A172 (cell line): ENCODE results near the gene TMEM175. TPM values are rescaled to one million over a fixed set of nuclear protein-coding genes. Genes with fewer than 3 reads are reported as not detected.
A peak's percentile ranks its signal among the peaks of the same experiment; 100 is the strongest.
"Not testable (repeated sequence)": the region's sequence is repeated elsewhere in the genome, so short reads cannot be mapped to it uniquely, and the experiment has no call there.

Experiments used
- DNase-seq: peaks from one replicate; pipeline ENCODE4 v3.0.0-alpha.2; 2015; ENCODE audit warnings: low spot score
- total RNA-seq: library from RNA; depleted of rRNA; stranded (reverse); fragments of >200 nt; shearing (Covaris generic); gene quantifications from 2 replicates; pipeline ENCODE4 v1.2.3, GENCODE V29; 2014

The TMEM175 gene
- total RNA-seq, 1 experiment from 2014 or later: 27.5 TPM

DNA sequence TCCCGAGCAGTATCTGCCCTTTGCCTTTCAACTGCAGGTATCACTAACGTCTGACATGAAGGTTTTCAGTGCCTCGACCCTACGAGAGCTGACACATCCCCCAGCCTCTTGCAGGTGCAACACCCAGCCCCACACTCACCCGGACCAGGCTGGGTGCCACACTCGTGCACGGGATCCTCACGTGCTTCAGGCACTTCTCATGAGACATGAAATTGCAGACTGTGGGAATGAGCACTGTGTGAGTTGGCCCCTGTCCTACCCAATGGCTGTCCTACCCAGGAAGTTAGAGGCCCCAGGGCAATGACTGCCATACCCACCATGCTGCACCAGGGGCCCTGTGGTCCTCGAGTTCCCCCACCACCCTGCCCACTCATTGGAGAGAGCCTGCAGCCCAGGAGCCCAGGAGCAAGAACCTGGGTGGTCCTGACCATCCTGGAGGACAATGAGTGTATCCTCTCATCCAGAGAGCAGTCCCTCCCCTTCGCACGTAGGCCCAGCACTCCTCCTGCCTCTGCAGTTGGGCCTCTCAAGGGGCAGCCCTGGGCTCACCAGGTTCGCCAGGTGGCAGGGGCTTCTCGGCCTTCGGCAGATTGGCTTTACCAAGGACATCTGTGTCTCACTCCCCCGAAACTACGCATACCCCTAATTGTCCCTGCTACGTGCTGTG, 38.7 kb downstream of the TMEM175 start:
- no peak for DNase-seq

GRCh38 chr4:971666-972500, 39.6 kb downstream of the TMEM175 start:
- DNase-seq: no peak

DNA sequence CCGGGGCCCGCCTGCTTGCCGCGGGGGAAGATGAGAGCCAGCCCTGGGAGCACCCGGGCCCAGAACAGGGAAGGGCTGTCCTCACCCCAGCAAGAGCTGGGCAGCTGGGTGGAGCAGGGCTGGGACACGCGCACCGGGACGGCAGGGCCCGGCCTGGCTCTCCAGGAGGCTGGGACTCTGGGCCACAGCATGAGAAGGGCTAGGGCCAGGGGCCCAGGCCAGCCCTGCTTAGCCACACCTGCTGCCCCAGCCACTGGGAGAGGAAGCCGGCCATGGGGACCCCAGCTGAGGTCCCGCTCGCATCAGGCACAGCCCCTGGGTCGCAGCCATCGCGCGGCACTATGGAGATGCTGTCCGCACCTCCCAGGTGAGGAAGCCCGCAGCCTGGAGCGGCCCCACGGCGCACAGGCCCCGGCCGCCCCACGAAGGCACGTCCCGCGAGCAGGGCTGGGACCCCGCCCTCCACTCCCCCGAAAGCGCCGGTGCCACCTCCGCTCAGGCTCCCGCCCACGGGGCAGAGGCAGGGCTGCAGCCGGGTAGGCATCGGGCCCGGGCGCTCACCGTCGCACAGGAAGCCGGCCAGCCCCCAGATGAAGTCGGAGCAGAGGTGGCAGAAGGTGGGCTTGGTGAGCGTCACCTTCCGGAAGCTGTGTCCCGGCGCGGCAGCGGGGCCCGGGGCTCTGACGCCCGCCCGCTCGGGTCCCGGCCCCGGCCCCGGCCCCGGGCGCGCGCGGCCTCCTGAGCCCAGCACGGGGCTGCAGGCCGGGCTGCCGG, 40.6 kb downstream of the TMEM175 start:
- no peak for DNase-seq

DNA sequence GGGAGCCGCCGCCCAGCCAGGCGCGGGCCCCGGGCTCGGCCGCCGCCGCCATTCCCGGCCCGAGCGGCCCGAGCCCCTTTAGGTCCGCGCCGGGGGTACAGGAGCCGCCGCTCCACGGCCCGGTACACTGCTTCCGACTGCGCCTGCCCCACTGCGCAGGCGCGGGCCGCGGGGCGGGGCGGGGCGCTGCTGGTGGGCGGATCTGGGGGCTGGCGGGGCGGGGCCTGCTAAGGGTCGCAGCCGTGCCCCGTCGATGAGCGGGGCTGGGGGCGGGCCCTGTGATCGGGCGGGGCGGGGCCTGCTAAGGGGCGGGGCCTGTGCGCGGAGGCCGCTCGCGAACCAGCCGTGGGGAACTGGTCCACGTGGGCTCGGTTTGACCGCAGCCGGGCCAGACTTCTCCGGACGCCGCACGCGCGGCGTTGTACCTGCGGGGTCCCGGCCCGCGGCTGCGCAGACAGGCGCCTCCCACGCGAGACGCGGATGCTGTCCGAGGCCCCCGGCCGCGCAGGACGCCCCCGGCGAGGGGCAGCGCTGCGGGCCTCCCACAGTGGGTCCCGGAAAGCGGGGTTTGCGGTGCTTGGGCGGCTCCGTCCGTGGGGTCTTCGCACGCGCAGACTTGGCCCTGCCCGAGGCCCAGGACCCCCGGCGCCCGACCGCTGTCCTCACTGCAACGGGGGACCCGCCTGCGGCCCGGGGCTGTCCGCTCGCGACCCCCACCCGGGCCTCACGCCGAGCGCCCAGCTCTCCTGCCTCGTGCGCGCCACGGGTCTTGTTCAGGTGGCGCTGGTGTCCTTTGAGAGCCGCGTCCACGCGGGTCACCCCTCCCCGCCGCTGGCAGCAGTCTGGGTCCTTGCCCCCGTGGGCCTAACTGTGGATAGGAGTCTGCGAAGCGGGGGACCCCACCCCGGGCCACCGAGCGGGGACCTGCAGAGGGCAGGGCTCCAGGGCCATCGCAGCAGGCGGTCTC, 41.5 kb downstream of the TMEM175 start, which contains the start of gene DGKQ:
Gene DGKQ, minus strand, starts transcription at position 139 of the 967 bp plus-strand sequence. Its CDS starts 87 bp downstream, at position 52.
- DNase-seq: peak; percentile 42

- DNase-seq: no peak
These were observed 42.4 kb downstream of the TMEM175 start for GRCh38 chr4:974668-975067.

- DNase-seq: not testable (repeated sequence)
These were observed 43.8 kb downstream of the TMEM175 start for GRCh38 chr4:976016-976415.

DNA sequence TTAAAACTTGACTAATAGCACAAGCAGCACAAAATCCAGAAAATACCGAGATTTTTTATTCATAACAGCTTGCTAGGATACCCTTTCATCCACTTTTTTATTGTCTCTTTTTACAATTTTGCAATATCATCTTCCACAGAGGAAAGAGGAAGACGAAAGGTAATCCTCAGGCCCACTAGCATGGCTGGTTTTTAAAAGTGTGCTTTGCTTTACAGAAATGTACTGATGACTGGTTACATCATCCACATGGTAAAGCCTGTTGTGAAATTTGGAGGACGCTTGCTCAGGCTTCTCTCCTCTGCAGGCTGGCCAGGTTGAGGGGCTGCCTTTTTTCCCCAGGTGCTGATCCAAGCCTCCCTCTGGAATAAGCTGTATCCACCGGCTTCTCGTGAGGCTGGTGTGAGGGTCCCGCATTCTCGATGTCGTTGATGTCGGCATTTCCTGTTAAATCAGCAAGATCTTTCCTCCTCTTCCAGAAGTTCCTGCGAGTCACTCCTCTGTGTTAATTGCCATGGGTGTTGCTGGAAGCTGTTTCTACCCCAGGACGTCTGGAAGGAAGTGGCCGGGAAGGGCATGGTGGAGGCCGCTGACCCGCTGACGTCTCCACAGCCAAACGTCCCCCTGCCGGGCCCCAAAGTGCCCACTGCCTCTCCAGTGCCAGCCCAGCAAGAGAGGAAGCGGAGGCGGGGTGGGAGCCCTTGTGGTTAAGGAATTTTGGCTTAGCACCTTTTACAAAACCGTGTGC, 46.9 kb downstream of the TMEM175 start:
- DNase-seq: peak; percentile 27

GRCh38 chr4:982291-982690, 50.0 kb downstream of the TMEM175 start:
- DNase-seq: no peak

DNA sequence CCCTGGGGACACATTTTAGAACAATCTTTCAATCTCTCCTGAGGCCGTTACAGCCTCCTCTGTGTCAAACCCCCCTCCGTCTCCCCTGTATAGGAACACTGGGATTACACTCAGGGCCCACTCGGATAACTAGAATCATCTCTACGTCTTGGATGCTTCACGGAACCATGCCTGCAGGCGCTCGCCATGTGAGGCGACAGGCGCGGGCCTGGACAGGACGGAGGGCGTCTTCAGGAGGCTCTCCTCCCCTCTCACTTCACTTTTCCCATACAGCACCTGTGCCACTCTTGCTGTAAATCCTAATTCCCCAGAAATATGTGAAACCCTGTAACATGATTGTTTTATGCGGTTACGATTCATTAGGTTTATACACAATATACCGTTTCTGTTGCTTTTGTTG, 50.6 kb downstream of the TMEM175 start:
- DNase-seq: no peak

DNA sequence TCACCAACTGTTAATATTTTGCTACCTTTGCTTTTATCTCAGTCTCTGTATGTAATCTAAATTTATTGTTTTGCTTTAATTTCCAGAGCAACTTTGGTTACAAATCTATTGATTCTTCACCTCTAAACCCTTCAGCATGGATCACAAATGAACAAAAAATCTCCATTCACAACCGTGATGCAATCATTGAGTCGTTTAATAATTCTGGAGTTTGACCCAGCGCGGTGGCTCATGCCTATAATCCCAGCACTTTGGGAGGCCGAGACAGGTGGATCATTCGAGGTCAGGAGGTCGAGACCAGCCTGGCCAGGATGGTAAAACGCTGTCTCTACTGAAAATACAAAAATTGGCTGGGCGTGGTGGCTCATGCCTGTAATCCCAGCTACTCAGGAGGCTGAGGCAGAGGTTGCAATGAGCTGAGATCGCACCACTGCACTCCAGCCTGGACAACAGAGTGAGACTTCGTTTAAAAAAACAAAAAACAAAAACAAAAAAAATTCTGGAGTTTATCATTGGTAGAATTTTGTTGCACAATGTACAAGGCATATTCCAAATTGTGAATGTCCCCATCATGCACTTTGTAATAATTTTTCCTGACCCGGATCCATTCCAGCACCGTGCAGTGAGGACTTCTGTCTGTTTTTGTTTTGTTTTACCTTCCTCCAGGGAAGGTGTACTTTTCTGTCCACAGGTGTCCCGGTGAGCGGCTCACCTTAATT, 52.2 kb downstream of the TMEM175 start:
- no peak for DNase-seq

DNA sequence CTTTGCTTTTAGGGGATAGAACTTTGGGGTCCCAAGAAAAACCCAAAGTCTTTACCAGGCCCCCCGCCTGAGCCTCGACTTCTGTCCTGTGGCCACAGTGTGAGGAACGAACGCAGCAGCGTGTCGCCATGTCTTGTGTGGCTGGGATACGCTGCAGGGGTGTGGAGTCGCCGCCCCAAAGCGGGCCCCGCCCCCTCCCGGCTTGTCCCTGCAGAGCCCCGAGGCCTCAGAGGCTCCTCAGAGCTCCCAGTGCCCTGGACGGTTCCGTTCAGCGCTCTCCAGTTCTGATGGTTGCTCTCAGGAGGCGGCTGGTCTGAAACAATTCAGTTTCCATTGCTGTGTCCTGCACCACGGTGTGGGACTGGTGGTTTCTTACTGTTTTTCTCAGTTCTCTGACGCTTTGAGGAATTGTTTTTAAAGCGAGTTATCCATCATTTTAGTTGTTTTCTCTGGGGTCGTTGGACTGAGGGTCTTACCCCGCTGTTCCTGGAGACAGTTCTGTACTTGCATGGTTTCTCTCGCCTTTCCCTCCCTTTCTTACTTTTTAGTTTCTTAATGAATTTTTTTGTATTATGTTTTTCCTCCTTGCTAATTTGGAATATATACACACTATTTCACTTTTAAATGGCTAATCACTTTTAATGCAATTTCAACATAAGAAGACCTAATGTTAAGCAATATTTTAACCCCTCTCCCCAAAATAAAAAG, 53.0 kb downstream of the TMEM175 start:
- no peak for DNase-seq

GRCh38 chr4:986428-986878, 54.2 kb downstream of the TMEM175 start:
- DNase-seq: no peak

GRCh38 chr4:986879-987623, 54.8 kb downstream of the TMEM175 start, which contains the start of gene IDUA:
Gene IDUA (plus strand): TSS chr4:987044. CDS start chr4:987085, 41 bp downstream.
- DNase-seq: peak; percentile 63

DNA sequence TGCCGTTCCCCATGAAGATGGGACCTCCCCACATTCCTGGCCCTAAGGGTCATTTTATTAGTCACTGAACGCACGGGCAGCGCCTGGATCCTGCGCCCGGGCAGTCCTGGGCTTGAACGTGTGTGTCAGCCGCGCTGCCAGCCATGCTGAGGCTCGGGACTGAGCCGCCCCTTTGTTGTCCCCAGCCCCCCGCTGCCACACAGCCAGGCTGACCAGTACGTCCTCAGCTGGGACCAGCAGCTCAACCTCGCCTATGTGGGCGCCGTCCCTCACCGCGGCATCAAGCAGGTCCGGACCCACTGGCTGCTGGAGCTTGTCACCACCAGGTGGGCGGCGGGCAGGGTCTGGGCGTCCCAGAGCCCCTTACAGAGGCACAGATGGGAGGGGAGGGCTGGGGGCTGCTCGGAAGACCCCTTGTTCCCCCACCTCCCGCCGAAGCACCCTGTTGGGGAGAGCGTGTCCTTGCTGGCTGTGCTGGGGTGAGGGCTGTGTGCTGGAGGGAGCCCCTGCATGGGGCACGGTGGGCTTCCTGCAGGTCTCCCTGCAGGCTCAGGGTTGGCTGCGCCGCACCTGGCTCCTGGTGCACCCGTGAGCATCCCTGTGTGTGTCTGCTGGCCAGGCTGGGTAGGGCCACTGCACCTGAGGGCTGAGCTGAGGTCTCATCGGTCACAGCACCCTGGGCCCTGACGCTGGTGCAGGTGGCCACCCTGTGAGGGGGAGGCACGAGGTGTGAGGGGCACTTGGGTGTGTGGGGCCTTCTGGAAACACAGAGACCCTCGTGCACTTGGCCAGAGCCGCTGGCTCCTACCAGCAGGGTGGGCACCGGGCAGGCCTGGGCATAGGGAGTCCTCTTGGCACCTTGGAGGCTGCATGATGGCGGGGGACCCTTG, 55.6 kb downstream of the TMEM175 start:
- DNase-seq: no peak

DNA sequence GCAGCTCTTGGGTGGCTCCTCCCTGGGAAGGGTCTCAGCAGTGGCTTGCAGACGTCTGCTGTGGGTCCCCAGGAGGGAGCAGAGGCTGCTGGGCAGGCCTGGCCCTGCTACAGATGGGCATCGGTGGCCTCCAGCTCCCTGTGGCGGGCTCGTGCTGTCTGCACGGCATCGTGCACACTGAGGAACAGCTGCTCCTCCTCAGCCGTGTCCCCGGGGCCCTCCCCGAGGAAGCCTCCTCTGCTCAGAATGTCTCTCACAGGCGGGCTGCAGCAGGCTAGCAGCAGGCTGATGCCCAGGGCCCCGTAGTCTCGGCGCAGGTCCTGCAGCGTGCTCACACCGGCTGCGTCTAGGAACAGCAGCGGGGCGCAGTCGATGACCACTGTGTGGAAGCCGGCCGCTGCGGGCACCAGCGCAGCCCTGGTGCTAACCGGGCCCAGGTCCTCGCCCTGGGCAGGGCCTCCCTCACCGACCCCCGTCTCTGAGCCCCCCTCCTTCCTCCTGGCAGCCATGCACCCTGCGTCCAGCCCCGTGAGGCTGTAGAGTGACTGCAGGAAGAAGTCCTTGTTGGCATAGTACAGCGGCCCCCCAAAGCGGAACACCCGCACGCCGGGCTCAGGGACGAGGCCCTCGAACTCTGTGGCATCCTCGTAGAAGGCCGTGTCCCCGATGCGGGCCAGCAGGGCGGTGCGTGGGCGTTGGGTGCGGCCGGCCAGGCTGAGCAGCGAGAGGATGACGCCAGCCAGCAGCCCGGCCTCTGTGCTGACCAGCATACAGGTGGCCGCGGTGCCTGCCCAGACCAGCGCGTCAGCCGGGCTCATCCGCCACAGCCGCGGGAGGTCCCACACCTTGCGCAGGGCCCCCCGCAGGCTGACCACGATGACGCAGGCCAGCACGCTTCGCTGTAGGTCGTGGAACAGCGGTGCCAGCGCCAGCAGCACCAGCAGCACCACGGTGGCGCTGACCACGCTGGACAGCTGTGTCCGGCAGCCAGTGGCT, 56.8 kb downstream of the TMEM175 start:
- DNase-seq: no peak
